ENCODE data around the gene PPM1E.

GRCh38 chr17:58870747-58871146 is 115.1 kb downstream of the PPM1E start:
- no peak for TF ChIP-seq POLR2AphosphoS5 (IDR thresholded peaks at IDR 0.05)
- no peak for TF ChIP-seq POLR2A (IDR thresholded peaks at IDR 0.05)
- TF ChIP-seq CTCF (IDR thresholded peaks at IDR 0.05) = no peak
